ENCODE data around the gene CCL22.
"Not testable (repeated sequence)": the region's sequence is repeated elsewhere in the genome, so short reads cannot be mapped to it uniquely, and the experiment has no call there.

CCL22 gene, protein sequence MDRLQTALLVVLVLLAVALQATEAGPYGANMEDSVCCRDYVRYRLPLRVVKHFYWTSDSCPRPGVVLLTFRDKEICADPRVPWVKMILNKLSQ

DNA sequence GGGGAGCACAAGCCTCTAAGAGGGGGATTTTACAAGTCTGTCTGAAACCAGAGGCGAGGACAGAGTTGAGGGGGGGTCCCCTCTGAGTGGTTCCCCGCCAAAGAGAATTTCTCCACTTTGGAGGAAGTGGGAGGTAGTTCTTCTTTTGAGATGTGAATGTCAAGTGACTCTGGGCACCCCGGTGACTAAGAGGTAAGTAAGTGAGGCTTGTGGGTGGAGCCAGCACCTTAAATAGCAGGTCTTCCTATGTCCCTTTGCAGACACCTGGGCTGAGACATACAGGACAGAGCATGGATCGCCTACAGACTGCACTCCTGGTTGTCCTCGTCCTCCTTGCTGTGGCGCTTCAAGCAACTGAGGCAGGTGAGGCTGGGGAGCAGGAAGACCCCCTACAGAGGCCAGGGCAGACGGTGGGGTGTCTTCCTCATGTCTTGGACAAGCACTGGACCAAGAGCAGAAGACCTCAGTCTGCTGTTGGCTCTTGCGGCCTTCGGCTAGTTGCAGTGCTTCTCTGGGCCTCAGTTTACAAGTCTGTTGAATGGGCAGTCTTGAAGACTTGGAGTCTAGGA, at the start of gene CCL22:
CCL22 (plus strand) TSS at position 257 of the 569 bp plus-strand sequence; CDS start at position 291, 34 bp downstream.
- DNase-seq = no peak

DNA sequence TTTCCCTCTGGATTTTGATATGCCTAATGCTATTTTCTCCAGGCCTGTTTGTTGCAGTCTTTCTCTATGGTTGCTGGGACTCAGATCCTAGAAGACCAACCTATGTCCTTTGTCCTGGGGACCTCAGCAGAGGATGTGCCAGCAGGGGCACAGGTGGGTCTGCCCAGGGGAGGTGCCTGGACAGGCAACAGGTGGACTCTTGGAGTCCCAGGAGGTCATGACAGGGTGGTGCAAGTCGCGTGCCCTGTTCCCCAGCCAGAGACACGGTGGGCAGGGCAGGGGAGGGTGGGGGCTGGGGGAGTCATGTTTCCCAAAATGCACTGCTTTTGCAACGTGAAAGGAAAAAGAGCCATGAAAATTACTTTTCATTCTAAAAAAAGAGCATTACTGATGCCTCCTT, 47.8 kb upstream of the CCL22 start:
- DNase-seq = no peak

DNA sequence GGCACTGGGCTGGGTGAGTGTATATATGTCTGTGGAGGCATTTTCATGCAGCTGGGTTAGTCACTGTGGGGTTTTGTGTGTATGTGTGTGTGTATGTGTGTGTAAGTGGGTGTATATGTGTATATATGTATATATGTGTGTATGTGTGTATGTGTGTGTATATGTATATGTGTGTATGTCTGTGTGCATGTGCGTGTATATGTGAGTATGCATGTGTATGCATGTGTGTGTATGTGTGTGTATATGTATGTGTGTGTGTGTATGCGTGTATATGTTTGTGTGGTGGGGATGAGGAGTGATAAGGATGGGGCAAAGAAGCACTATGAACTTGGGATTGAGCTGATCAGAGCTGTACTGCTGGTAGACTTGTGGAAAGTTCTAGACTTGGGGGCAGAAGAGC, 45.1 kb upstream of the CCL22 start:
- no peak for DNase-seq

DNA sequence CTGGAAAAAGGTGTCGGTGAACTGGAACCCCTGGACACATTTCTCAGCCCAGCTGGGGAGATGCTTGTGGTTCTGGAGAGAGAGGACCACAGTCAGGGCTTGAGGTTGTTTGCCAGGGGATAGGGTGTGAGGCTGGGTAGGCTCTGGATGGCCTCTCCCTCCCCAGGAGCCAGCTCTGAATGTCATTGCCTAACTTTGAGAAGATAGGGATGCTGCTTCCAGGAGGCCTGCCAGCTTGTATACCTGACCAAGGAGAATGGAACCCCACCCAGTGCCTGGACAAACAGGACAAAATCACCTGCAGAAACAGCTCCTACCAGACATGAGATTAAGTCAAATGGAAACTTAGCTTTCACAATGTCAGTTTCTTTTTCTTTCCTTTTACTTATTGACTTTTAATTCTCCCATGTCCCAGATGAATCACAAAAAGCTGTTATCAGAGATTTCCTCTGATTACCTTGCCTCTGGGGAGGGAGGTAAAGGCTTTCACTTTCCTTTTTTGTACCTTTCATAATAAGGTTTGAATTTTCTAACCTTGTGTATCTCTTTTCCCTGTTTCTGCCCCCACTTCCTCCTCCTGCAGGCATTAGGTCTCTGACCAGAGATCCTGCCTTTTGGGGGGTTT, 44.3 kb upstream of the CCL22 start:
- DNase-seq = no peak

DNA sequence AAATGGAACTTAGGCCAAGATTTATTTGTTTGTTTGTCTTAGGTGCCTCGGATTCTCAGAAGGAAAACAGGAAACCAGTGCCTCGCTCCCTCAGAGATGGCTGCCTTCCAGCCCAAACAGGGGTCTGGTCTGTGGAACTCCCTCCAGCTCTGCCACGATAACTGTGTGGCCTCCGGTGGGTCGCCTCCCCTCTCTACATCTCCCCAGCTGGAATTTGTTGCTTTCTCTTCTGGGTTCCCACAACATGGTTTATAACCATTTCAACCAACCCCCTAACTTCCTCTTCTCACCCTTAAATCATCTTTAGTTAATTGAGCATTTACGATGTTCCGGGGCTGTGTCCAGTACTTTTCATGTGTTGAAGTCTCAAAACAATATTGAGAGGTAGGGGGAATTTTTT, 43.2 kb upstream of the CCL22 start:
- no peak for DNase-seq

DNA sequence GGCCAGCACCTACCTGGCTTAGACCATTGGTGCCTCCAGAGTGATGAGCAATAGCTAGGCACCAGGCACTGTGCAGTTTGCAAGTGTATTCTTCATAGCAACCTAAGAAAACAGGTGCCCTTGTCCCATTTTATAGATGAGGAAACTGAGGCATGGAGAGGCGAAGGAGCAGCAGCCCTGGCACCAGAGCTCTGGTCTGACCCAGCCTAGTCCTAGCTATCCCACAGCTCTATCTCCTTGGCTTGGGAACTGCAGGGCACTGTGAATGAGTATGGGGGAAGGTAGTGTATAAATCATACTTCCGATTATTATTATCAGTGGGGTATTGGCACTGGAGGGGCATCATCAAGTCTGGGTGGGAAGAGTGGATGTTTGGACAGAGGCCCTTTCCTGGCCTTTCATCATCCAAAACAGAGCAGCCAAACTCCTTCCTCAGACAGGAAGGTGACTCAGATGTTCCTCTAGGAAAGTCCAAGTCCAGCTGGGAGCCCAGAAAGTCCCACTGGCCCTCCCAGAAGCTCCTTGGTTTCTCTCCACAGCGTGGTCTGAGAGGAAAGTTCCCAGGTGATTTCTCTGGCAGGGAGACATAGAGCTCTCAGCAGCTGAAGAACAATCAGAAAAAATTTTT, 42.1 kb upstream of the CCL22 start:
- peak; percentile 88 for DNase-seq

DNA sequence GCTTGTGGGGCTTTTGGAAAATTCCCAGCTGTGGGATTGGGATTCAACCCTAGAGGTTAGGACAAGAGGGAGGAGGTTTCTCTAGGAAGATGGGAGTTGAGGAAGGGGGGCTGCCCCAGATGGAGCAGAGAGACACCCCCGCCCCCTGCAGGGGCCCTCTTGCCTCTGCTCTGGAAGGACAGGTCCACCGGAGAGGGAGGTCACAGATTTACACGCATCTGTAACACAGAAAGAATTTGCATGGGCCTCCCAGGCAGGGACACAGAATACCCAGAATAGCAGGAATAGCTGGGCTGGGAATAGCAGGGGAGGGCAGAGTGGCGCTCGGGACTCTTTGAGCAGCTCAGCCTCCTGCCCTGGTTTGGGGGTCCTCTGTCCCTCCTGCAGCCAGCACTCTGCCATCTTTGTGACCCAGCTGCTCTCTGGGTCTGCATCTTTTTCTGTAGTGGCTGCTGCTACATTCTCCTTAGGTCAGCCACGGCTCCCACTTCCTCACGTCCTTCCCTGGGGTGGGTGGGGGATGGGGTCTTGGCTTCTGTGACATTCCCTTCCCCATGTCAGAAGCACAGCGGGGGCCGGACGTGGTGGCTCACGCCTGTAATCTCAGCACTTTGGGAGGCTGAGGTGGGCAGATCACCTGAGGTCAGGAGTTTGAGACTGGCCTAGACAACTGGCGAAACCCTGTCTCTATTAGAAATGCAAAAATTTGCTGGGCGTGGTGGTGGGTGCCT, 40.2 kb upstream of the CCL22 start:
- DNase-seq = peak; percentile 57

DNA sequence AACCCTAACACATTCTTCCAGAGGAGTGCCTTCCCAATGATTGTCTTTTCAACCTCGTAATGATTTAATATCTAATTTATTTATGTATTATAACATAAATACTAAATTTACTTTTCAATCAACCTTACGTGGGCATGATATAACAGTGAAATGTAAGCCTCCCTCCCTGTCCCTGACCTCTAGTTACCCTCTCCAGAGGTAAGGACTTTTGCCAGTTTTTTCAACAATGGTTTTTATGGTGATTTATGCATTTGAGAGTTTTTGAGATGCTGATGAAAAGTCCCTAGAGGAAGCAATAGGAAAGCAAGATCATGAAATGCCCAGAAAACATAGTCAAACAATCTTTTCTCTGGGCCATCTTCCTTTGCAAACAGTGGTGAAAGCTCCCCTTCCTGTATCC, 38.9 kb upstream of the CCL22 start:
- no peak for DNase-seq

DNA sequence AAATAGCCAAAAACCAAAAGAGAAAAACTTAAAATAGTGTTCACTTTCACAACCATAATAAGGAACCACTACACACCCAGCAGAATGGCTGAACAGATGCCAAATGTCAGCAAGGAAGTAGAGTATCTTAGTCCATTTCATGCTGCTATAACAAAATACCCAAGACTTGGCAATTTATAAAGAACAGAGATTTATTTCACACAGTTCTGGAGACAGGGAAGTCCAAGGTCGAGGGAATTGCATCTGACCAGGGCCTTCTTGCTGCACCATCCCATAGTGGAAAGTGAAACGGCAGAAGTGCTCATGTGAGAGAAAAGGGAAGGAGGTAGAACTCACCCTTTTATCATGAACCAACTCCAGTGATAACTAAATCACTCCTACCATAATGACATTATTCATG, 33.8 kb upstream of the CCL22 start:
- DNase-seq = no peak

DNA sequence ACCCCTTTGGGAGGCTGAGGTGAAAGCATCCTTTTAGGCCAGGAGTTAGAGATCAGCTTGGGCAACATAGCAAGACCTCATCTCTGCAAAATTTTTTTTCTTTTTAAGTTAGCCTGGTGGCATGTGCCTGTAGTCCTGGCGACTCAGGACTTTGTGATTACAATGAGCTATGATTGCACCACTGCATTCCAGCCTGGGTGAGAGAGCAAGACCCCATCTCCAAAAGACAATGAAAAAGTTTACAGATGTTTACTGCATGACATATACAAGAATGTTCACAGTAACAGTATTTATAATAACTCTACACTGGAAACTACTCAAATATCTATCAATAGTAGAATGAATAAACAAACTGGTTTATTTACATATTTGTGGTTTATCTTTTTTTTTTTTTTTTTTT, 33.1 kb upstream of the CCL22 start:
- DNase-seq = no peak

DNA sequence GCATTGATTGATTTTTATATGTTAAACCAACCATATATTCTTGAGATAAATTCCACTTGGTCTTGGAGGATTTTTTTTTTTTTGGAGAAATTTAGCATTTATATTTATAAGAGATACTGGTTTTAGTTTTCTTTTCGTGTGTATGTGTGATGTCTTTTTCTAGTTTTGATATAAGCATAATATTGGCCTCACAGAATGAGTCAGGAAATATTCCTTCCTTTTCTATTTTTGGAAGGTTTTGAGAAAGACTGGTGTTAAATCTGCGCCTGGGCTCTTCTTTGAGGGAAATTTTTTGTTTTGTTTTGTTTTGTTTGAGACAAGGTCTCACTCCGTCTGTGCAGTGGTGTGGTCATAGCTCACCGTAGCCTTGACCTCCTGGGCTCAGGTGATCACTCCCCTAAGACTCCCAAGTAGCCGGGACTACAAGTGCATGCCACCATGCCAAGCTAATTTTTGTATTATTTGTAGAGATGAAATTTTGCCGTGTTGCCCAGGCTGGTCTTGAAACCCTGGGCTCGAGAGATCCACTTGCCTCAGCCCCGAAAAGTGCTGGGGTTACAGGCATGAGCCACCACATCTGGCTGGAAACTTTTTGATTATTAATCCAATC, 28.8 kb upstream of the CCL22 start:
- no peak for DNase-seq

DNA sequence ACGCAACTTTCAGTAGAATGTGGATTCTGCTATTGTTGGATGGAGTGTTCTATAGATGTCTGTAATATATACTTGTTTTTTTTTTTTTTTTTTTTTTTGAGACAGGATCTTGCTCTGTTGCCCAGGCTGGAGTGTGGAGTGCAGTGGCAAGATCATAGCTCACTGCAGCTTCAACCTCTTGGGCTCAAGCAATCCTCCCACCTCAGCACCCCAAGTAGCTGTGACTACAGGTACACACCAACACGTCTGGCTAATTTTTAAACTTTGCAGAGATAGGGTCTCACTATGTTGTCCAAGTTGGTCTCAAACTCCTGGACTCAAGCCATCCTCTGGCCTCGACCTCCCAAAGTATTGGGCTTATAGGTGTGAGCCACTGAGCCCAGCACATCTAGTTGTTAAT, 27.2 kb upstream of the CCL22 start:
- no peak for DNase-seq

DNA sequence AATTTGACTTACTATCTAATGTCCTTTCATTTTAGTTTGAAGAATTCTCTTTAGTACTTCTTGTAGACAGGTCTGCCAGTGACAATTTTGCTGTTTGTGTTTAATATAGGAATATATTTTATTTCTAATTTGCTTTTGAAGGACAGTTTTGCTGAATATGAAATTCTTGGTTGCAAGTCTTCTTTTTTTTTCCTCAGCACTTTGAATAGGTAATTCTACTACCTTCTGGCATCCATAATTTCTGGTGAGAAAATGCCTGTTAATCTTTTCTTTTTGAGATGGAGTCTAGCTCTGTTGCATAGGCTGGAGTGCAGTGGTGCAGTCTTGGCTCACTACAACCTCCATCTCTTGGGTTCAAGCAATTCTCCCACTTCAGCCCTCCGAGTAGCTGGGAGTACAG, 25.2 kb upstream of the CCL22 start:
- no peak for DNase-seq

DNA sequence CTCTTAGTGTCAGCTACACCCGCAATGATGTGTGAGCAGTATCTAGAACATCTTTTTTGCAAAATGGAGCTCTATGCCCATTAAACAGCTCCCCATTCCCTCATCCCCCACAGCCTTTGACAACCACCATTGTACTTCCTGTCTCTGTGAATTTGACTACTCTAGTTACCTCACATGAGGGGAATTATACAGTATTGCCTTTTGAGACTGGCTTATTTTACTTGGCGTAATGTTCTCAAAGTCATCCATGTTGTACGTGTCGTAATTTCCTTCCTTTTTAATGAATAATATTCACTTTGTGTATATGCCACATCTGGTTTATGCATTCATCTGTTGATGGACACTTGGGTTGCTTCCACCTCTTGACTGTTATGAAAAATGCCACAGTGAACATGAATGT, 23.2 kb upstream of the CCL22 start:
- DNase-seq = no peak

DNA sequence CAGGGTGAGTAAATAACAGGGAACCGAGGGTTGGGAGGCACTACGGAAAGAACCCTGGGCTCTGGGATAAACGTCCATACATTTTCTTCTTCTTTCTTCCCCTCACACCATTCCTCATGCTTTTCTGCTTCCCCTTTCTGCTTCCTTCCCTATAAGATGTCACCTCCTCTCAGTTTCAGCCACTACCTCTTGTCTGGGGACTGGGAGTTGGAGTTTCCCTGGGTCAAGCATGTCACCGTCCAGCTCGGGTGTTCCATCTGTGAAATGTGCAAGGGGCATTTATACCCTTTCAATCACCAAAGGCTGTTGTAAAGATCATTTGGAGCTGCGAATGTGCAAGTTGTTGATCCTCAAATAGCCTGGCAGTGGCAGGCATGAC, 17.5 kb upstream of the CCL22 start:
- no peak for DNase-seq

DNA sequence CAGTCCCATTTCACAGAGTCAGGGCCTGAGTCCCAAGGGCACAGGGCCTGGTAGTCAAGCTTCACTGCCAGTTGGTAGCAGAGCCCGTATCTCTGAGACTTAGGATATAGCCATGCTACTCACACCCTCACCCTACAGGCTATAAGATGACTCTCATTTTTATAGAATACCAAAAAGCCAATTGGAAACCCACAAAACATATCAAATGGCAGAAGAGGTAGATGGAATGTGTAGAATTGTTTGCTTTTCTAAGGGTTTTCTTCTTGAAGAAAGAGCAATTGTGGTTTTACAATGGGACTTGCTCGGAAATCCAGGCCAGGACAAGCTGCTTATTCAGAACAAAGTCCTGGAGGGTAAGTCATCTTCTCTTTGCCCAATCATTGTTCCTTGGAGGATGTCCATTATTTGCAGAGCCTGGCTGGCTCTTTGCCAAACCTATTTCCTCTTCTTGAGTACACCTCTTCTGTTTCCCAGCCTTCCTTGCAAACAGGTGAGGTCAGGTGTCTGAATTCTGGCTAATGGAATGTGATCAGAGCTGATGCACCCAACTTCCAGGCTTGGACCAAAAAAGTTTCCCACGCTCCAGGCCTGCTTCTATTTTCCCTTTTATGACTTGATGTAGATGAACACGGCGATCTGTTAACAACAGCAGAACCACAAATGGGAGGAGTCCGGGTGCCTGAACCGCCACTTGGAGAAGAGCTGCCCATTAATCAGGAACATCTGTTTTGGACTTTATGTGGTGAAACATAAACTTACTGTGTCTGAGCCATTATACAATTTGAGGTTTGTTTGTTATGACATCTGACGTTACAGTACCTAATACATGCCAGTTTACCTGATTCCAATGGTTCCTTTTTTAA, 16.9 kb upstream of the CCL22 start:
- DNase-seq = peak; percentile 95

DNA sequence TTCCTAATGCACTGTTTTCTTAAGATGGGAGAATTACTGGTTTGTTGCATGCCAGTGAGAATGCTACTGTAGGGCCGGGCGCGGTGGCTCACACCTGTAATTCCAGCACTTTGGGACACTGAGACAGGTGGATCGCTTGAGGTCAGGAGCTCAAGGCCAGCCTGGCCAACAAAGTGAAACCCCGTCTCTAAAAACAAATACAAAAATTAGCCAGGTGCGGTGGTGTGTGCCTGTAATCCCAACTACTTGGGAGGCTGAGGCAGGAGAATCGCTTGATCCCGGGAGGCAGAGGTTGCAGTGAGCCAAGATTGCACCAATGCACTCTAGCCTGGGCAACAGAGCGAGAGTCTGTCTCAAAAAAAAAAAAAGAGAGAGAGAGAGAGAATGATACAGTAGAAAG, 16.0 kb upstream of the CCL22 start:
- not testable (repeated sequence) for DNase-seq

DNA sequence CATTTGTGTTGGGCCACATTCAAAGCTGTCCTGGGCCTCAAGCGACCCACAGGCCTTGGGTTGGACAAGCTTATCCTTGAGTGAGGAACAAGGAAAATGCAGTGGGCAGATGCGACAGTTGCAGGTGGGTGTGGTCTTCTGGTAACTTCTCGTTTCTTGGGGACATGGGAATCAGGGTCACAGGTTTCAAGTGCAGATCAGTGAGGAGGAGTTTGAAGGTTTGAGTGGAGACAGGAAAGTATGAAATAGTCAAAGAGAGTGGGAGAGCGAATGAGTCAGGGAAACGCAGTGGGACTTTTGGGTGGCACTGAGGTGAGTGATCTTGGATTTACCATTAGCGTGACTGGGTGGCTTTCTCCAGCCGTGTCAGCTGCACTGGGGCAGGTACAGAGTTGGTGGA, 15.4 kb upstream of the CCL22 start:
- no peak for DNase-seq

DNA sequence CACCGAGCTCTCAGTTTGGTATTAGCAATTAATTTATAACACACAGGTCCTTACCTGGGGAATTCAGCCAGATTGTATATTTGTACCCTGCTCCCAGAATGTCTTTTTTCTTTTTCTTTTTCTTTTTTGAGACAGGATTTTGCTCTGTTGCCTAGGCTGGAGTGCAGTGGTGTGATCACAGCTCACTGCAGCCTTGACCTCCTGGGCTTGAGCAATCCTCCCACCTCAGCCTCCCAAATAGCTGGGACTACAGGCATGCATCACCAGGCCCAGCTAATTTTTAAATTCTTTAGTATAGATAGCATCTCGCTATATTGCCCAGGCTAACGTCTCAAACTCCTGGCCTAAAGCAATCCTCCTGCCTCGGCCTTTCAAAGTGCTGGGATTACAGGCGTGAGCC, 14.5 kb upstream of the CCL22 start:
- DNase-seq = not testable (repeated sequence)

DNA sequence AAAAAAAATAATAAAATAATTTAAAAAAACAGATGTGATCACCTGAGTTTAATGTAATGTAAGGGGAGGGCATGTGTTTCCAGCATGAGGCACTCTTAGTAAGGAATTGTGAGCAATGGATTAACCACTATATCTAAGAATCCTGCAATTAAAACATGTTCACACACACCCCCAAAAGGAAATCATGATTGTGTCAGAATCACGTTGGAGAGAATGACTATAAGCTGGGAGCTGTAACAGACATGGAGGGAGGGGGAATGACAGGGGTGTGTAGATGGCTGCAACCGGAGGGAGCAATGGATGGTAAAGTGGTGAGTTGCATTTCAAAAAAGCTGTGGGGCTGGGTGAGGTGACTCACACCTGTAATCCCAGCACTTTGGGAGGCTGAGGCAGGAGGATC, 13.6 kb upstream of the CCL22 start:
- DNase-seq = no peak

DNA sequence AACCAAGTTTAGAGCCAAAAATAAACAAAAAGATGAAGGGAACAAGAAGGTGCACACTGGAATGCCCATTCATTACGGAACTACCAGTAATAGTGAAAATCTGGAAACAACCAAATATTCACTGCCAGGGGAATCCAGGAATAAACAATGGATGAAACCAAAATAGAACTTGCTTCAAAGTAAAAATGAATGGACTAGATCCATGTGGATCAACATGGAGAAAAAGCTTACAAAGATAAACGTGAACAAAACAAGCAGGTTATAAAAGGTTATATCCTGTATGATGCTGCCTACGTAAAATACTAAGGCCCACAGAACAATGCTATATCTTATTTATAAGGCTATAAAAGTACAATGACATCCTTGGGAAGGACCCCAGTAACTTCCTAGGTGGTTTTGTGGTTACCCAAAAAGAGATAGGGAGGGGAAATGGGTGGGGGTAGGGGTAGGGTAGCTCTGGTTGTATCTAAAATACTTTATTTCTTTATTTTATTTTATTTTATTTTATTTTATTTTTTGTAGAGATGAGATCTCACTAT, 12.8 kb upstream of the CCL22 start:
- no peak for DNase-seq

DNA sequence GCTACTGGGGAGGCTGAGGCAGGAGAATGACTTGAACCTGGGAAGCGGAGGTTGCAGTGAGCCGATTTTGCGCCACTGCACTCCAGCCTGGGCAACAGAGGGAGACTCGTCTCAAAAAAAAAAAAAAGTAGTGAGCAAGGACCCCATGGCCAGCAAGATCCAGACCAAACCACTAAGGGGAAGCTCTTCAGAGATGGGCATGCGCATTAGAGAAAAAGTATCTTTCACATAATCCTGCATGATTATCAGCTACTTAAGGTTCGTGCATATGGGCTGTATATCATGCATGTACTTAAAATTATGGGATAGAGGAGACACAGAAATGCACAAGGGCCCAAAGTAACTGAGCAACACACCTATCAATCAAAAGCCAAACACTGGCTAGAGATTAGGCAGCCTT, 10.7 kb upstream of the CCL22 start:
- DNase-seq = no peak
